GM15510 (cell line): Measurements from ENCODE around the gene OR6B3.

Experiments
- POLR2A ChIP-seq: IDR thresholded peaks from 3 replicates; pipeline ENCODE4 v1.6.1; 2011; ENCODE audit warnings: borderline replicate concordance; ENCODE audit not compliant: insufficient read length; ENCODE audit errors: extremely low read depth

Gene OR6B3

DNA sequence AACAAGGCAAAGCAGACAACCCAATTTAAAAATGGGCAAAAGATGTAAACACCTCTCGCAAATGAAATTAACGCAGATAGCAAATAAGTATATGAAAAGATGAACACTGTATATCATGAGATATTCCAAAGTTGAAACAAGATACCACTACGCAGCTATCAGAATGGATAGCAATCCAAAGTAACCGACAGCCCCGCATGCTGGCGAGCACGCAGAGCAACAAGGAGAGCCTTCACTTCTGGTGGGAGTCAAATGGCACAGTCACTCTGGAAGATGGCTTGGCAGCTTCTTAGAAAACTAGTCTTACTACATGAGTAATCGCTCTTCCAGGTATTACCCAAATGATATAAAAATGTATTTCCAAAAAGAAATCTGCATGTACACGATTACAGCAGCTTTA is 29.5 kb downstream of the OR6B3 start:
- no peak for TF ChIP-seq POLR2A

DNA sequence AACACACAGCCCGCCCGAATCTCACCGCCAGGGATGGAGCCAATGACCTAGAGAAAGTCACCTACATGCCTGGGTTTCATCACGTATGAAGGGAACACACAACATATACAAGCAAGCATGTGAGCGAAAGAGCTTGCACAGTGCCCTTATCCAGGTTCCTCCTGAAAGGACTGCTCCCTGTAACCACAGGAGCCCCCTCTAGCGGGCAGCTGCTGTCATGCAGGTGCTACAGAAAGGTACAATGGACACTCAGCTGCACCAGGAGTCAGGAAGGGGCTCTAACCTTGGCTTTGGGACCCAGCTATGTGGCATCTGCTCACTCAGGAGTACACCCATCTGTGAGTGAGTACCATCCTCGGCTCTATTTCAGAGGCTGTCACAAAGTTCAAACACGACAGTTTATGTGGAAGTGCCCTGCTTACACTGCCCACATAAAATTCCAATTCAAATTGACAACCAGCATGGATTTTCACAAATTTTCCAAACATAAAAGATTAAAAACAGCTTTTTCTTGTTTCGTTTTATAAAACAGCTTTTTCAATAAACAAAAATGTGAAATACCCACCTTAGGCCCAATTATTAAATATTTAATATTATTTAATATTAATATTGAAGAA is 31.7 kb downstream of the OR6B3 start:
- no peak for TF ChIP-seq POLR2A

DNA sequence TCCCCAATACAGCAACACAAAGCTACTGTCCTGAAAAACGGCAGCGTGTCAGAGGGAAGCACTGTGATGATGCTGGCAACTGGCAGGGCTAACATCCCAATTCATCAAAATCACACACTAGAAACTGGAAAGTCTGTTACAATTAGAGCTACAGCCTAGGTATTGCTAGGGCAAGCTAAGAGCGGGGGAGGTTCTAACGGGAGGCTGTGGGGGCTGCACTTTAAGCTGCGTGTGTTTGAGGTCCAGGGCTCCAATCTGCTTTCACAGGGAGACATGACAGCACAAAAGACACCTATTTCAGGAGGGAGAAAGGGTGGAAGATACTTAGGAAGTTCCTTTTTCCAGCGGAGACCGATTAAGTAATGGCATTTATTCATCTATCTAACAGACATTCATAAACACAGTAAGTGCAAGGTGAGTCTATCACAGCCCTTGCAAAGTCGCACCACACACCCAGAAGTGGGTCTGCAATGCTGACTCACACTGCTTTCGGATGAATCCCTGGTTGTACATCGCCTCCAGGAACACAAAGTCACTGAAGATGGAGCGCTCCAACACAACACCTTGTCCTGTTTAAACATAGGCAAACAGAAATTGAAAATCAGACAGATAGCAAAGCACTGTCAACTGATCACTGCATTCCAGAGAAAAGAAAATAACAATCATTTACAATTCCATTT is 35.1 kb downstream of the OR6B3 start:
- no peak for TF ChIP-seq POLR2A

DNA sequence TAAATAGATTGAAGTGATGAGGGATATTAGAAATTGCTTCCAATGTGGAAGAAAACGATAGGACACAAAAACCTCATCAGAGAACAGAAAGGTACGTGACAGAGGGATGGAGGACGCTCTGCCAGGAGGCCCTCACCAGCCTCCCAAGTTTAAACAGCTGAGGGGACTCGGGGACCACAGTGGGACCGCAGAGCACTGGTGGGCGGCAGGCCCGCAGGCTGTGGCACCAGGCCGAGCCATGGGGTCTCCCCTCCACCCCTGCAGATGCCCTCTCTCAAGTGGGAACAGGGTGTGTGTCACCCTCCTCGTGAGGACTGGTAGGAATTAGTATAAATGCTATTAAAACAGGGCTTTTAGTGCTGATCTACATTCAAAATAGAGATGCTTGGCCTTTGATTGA is 39.0 kb downstream of the OR6B3 start:
- no peak for TF ChIP-seq POLR2A

DNA sequence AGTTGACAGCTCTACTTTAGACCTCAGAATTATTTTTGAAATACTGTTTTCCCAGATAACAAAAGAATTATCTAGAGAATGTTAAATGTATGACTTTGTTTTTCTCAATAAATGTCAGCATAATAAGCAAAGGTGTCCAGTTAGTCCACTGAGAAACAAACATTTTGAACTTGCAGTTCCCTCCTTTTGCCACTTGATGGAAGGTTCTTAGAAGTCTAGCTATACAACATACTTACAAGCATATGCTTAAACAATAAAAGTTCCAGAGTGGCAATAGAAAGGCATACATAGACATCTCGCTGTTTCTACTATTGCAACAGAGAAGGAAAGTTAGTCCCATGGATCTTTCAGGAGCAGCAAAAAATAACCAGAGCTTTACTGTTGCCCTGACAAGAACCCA is 40.0 kb downstream of the OR6B3 start:
- TF ChIP-seq POLR2A = no peak

DNA sequence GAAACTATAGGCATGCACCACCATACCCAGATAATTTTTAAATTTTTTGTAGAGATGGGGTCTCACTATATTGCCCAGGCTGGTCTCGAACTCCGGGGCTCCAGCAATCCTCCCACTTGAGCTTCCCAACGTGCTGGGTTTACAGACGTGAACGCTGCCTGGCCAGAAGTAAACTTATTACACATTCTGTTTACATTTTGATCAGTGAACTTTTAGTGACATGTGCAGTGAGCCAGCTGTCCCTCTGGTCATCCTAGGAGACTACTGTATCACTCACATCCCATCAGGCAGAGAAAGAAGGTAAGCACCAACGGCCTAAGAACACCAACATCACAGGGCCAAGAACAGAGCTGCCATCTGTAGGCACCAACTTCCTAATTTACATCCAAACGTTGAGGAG is 50.3 kb downstream of the OR6B3 start:
- no peak for TF ChIP-seq POLR2A

DNA sequence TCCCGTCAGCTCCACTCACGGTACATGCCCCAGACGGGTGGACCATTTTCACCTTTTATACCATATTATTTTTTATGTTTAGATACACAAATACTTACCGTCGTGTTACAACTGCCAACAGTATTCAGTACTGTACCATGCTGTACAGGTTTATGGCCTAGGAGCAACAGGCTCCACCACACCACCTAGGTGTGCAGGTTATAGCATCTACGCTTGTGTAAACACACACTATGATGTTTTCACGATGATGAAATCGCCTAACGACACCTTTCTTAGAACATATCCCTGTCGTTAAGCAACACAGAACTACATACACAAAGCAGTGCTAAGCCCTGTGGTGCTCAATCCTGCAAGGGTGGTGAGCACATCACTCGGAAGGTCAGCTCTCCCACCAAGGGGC is 52.6 kb downstream of the OR6B3 start:
- TF ChIP-seq POLR2A = no peak

DNA sequence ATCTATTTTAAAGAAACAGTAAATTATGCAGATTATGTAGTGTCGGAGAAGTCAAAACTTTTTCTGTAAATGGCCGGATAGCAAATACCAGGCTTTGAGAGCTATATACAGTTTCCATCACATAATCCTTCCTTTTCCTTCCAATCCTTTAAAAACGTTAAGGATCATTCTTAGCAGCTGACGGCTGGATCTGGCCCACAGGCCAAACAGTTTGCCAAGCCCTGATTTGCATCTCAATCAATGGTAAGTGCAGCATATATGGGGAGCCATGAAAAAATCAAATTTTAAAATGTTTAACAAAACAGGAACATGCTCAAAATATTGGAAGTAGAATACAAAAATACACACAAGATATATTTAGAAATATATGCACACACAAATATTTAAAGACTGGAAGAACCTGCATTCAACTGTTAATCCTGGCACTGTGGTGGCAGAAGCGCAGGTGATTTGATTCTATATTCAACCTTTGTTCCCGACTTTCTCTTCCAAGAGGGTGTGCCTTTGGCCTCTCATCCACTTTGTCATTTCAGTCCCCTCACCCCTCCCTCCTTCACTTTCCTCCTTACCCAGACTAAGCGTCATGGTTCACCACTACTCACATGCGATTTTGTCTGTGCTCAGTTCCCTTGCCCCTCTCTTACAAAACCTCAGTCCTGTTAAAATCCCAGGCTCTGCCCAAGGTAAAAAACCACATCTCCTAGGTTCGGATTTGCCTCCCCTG is 55.5 kb downstream of the OR6B3 start:
- no peak for TF ChIP-seq POLR2A
